ENCODE data around the gene SPANXN2. TPM values are rescaled to one million over a fixed set of nuclear protein-coding genes. Genes with fewer than 3 reads are reported as not detected.
A peak's percentile ranks its signal among the peaks of the same experiment; 100 is the strongest.

The SPANXN2 gene
- total RNA-seq, 1 donor from 2014 or later = not detected

DNA sequence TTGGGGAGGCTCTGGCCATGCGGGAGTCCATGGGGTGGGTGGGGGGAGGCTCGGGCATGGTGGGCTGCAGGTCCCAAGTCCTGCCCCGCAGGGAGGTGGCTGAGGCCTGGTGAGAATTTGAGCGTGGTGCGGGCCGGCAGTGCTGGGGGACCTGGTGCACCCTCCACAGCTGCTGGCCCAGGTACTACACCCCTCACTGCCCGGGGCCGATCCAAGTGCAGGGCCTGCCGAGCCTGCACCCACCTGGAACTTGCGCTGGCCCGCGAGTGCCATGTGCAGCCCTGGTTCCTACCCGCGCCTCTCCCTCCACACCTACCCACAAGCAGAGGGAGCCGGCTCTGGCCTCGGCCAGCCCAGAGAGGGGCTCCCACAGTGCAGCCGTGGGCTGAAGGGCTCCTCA, 5.7 kb upstream of the SPANXN2 start:
- peaks cover 4% of the 10 kb centered on the region for H3K9me3 Mint-ChIP-seq
- no peak for DNase-seq (ENCODE audit: extremely low spot score, unreplicated experiment)
- H3K36me3 Mint-ChIP-seq = no peaks in the 10 kb centered on the region
- H3K4me3 Mint-ChIP-seq = no peak overlapping the region
- H3K27me3 Mint-ChIP-seq = no peaks in the 10 kb centered on the region
- no peaks in the 10 kb centered on the region for H3K4me1 Mint-ChIP-seq (ENCODE audit: unreplicated experiment)
- no peak overlapping the region for H3K27ac Mint-ChIP-seq
- TF ChIP-seq, protein P1, sequence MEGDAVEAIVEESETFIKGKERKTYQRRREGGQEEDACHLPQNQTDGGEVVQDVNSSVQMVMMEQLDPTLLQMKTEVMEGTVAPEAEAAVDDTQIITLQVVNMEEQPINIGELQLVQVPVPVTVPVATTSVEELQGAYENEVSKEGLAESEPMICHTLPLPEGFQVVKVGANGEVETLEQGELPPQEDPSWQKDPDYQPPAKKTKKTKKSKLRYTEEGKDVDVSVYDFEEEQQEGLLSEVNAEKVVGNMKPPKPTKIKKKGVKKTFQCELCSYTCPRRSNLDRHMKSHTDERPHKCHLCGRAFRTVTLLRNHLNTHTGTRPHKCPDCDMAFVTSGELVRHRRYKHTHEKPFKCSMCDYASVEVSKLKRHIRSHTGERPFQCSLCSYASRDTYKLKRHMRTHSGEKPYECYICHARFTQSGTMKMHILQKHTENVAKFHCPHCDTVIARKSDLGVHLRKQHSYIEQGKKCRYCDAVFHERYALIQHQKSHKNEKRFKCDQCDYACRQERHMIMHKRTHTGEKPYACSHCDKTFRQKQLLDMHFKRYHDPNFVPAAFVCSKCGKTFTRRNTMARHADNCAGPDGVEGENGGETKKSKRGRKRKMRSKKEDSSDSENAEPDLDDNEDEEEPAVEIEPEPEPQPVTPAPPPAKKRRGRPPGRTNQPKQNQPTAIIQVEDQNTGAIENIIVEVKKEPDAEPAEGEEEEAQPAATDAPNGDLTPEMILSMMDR (conservative IDR thresholded peaks at IDR 0.05) = no peak

- Mint-ChIP-seq H3K9me3 (no peaks in the 10 kb centered on the region), H3K4me3 (no peak overlapping the region), H3K27ac (no peak overlapping the region), H3K4me1 (ENCODE audit: unreplicated experiment) (no peaks in the 10 kb centered on the region), H3K36me3 (no peaks in the 10 kb centered on the region), H3K27me3 (no peaks in the 10 kb centered on the region)
- TF ChIP-seq, protein P1 (conservative IDR thresholded peaks at IDR 0.05) = no peak
- no peak for DNase-seq (ENCODE audit: extremely low spot score, unreplicated experiment)
Observed at GRCh38 chrX:143701460-143701859, 19.1 kb downstream of the SPANXN2 start.

- TF ChIP-seq, protein P1 (conservative IDR thresholded peaks at IDR 0.05) = no peak
- no peaks in the 10 kb centered on the region for H3K36me3 Mint-ChIP-seq
- H3K27me3 Mint-ChIP-seq = no peaks in the 10 kb centered on the region
- H3K4me3 Mint-ChIP-seq = no peak overlapping the region
- no peak for DNase-seq (ENCODE audit: extremely low spot score, unreplicated experiment)
- H3K27ac Mint-ChIP-seq = no peak overlapping the region
- H3K4me1 Mint-ChIP-seq (ENCODE audit: unreplicated experiment) = no peaks in the 10 kb centered on the region
- H3K9me3 Mint-ChIP-seq = no peaks in the 10 kb centered on the region
Observed at GRCh38 chrX:143694885-143695284, 25.7 kb downstream of the SPANXN2 start.

DNA sequence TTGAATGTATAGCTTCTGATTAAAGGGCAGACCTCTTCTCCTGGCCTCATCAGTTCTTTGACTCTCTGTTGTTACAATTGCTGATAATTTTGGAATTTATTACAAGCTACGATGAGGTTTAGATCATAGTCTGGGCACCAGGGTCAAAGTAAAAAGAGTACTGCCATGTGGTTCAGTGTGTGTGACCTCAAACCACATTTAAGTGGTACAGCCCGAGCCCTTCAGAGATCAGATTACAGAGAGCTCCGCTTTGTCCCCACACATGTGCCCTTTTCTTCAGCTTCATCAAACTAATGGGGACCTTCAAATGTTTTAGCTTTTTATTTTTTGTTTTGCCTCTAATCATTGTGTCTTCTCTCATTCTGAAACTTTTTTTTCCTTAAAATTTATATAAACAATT, 37.1 kb downstream of the SPANXN2 start:
- H3K36me3 Mint-ChIP-seq = no peaks in the 10 kb centered on the region
- TF ChIP-seq, protein P1 (conservative IDR thresholded peaks at IDR 0.05) = no peak
- H3K4me3 Mint-ChIP-seq = no peak overlapping the region
- H3K27me3 Mint-ChIP-seq = no peaks in the 10 kb centered on the region
- H3K9me3 Mint-ChIP-seq = no peaks in the 10 kb centered on the region
- no peak overlapping the region for H3K27ac Mint-ChIP-seq
- no peak for DNase-seq (ENCODE audit: extremely low spot score, unreplicated experiment)
- no peaks in the 10 kb centered on the region for H3K4me1 Mint-ChIP-seq (ENCODE audit: unreplicated experiment)

- Mint-ChIP-seq H3K36me3 (no peaks in the 10 kb centered on the region), H3K27me3 (no peaks in the 10 kb centered on the region), H3K4me1 (ENCODE audit: unreplicated experiment) (no peaks in the 10 kb centered on the region), H3K27ac (no peak overlapping the region), H3K9me3 (no peaks in the 10 kb centered on the region), H3K4me3 (no peak overlapping the region)
- TF ChIP-seq, protein P1 (conservative IDR thresholded peaks at IDR 0.05) = no peak
- no peak for DNase-seq (ENCODE audit: extremely low spot score, unreplicated experiment)
Observed at GRCh38 chrX:143674926-143675325, 45.6 kb downstream of the SPANXN2 start.

- Mint-ChIP-seq H3K4me3 (no peak overlapping the region), H3K27ac (no peak overlapping the region), H3K36me3 (no peaks in the 10 kb centered on the region), H3K9me3 (no peaks in the 10 kb centered on the region), H3K4me1 (ENCODE audit: unreplicated experiment) (no peaks in the 10 kb centered on the region), H3K27me3 (no peaks in the 10 kb centered on the region)
- no peak for DNase-seq (ENCODE audit: extremely low spot score, unreplicated experiment)
- TF ChIP-seq, protein P1 (conservative IDR thresholded peaks at IDR 0.05) = peak; percentile 51
Observed at GRCh38 chrX:143669395-143669794, 51.2 kb downstream of the SPANXN2 start.

Measured in type B pancreatic cell (in vitro differentiated cells).